ENCODE measurements around the gene NLRP3. TPM values are rescaled to one million over a fixed set of nuclear protein-coding genes. Genes with fewer than 3 reads are reported as not detected.

Gene NLRP3
- total and polyA plus RNA-seq, 9 of the 15 experiments (the other 6 are each of a cell fraction or from before 2014, with no cell fraction given) = not detected

- TF ChIP-seq ZNF280B (CRISPR knock-in tag; IDR thresholded peaks at IDR 0.05) (no peak), NR3C1 (CRISPR knock-in tag; IDR thresholded peaks at IDR 0.05) (no peak), PHTF2 (CRISPR knock-in tag; IDR thresholded peaks at IDR 0.05) (no peak), AFF1 (IDR thresholded peaks at IDR 0.05; ENCODE audit: low read depth in 1 of 2, partially characterized antibody in 2 of 2) (peak in 1 of 2 experiments; percentile 23), GATAD2A (IDR thresholded peaks at IDR 0.05) (no peak), REST (IDR thresholded peaks at IDR 0.05; ENCODE audit: borderline replicate concordance) (0 out of 2 replicates have a peak, but pooled peaks have one; percentile 8), REST (CRISPR knock-in tag; IDR thresholded peaks at IDR 0.05; ENCODE audit: low read depth) (no peak), NCOA2 (IDR thresholded peaks at IDR 0.05; ENCODE audit: partially characterized antibody in 2 of 2) (no peak), TAF7 (tag; IDR thresholded peaks at IDR 0.05) (peak; percentile 29; the same call in 1 of the 2 replicates), MEF2D (tag; conservative IDR thresholded peaks at IDR 0.05; ENCODE audit: low read depth) (no peak), CXXC5 (CRISPR knock-in tag; IDR thresholded peaks at IDR 0.05) (peak; percentile 44; the same call in 1 of the 2 replicates), LCOR (CRISPR knock-in tag; IDR thresholded peaks at IDR 0.05) (0 out of 2 replicates have a peak, but pooled peaks have one; percentile 33), SNAPC5 (CRISPR knock-in tag; IDR thresholded peaks at IDR 0.05) (no peak), GABPA (tag; conservative IDR thresholded peaks at IDR 0.05; ENCODE audit: low read depth) (peak; percentile 58)
These were observed 32.3 kb downstream of the NLRP3 start (continued) for GRCh38 chr1:247448107-247448791.

All from K562 (cell line).